ENCODE results near the gene PCBD2.
"Not testable (repeated sequence)": the region's sequence is repeated elsewhere in the genome, so short reads cannot be mapped to it uniquely, and the experiment has no call there.

PCBD2 gene

DNA sequence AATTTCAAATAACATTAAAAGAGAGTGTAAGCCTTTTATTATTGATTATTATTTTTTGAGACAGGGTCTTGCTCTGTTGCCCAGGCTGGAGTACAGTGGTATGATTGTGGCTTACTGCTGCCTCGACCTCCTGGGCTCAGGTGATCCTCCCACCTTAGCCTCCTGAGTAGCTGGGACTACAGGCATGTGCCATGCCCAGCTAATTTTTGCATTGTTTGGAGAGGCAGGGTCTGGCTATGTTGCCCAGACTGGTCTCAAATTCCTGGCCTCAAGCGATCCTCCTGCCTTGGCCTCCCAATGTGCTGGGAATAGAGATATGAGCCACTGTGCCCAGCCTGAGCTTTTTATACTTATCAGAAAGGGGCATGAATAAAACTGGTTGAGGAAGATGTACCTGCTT, 5.8 kb downstream of the PCBD2 start:
- DNase-seq: not testable (repeated sequence)

- no peak for DNase-seq
Measured at GRCh38 chr5:134911285-134912206, 6.6 kb downstream of the PCBD2 start.

- no peak for DNase-seq
Measured at GRCh38 chr5:134913254-134913653, 8.3 kb downstream of the PCBD2 start.

DNA sequence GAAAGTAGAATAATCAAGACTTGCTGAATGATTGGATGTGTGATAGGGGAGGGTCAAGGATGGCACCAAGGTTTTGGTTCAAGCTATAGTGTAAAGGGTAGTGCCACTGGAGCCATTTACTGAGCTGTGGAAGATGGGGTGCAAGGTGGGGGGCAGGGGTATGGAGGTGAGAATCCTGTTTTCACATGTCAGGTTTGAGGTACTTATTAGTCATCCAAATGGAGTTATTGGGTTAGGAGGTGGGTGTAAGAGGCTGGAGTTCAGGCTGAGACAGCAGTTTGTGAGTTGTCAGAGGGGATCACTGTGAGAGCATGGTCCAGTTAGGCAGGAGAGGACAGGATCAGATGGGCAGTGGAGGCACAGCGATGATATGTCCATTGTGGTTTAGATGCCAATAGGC, 8.9 kb downstream of the PCBD2 start:
- DNase-seq: no peak

- DNase-seq: no peak
Measured at GRCh38 chr5:134917070-134917815, 12.3 kb downstream of the PCBD2 start.

DNA sequence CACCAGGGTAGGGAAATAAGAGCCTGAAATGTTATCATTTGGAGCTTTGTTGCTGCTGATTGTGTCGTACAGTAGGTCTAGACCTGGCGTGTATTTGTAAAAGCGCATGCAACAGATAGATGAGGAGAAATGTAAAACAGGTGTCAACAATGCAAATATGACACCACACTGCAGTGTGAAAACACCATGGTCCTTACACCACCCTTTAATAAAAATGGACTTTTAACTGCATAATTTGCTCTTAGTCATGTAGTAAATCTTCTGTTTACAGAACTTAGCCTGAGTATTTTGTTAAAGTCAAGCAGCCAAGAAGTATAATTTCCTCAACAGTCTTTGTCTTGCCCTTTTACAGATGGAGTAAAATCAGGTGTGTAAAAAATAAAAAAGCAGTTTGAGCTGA, 13.9 kb downstream of the PCBD2 start:
- no peak for DNase-seq

- DNase-seq: no peak
Measured at GRCh38 chr5:134920848-134921575, 16.1 kb downstream of the PCBD2 start.

- no peak for DNase-seq
Measured at GRCh38 chr5:134932508-134932907, 27.6 kb downstream of the PCBD2 start.

DNA sequence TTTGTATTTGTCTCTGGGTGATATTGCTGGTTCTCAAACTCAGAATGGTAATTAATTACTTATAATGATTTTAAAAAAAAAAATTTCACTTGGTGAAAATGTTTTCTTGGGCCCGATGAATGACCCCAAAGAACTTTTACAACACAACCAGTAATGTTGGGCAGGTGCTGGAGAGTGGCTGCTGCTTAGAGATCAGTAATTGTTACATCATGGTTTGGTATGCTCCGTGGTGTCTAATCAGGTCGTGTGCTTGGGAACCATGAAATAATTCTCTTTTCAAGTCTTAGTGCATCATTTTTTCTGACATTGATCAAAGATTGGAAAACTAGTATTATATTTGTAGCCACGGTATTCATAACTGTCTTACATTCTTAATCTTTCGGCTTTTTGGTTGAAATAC, 29.3 kb downstream of the PCBD2 start:
- DNase-seq: no peak

GRCh38 chr5:134935711-134936602, 31.0 kb downstream of the PCBD2 start:
- DNase-seq: no peak

GRCh38 chr5:134937526-134937925, 32.6 kb downstream of the PCBD2 start:
- no peak for DNase-seq

DNA sequence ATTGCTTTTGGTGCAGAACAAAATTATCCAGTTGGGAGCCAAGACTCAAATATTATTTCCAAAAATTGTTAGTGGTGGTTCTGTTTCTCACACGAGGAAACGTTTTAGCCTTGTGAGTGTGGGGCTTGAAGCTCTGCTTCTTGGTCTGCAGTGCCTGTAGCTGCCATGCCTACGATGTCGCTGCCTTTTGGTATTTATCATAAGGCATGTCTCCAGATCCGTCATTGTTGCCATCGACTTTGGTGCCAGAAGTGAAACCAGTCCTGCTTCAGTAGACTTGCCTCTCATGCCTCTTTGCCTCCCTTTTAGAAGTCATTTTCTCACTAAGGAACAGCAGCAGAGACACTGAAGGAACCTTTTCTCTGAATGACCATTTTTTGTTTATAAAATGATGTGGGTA, 33.1 kb downstream of the PCBD2 start:
- no peak for DNase-seq

GRCh38 chr5:134939500-134939899, 34.6 kb downstream of the PCBD2 start:
- DNase-seq: no peak

DNA sequence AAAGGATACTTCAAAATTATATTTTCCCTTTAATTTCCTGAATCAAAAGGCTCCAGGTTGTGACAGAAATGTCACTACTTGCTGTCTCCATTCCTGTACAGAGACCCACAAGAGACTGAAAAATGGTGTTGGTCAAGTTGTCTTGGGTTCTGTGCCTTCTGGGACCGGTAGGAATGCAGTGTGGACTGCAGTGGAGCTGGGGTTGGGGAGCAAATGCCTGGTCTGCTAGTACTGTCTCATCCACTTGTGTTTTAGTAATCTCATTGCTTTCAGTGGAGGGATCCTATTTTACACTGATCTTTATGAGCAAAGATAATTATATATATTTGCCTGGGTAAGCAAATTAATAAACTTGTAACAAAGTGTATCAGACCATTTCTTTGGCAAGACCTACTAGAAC, 38.6 kb downstream of the PCBD2 start:
- no peak for DNase-seq

GRCh38 chr5:134944630-134945029, 39.7 kb downstream of the PCBD2 start:
- DNase-seq: no peak

- no peak for DNase-seq
Measured at GRCh38 chr5:134945041-134945440, 40.1 kb downstream of the PCBD2 start.

DNA sequence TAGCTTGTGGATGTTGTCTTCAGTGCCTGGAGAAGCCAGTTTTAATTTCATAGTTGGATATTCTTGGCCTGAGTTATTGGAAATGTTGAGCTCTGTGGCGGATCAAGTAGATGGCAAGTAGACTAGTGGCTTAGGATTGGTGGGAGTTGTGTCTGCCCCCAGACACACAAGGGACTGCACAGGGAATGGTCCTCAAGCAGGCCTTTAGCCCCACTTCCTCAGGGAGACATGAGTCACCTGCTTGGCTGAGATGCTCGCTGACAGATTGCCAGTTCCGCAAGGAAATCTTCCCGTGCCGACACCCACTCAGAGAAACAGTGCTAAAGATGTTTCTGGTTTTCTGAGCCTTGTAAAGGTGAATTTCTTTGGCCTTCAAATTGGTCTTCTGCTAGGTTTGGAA, 44.0 kb downstream of the PCBD2 start:
- DNase-seq: no peak

DNA sequence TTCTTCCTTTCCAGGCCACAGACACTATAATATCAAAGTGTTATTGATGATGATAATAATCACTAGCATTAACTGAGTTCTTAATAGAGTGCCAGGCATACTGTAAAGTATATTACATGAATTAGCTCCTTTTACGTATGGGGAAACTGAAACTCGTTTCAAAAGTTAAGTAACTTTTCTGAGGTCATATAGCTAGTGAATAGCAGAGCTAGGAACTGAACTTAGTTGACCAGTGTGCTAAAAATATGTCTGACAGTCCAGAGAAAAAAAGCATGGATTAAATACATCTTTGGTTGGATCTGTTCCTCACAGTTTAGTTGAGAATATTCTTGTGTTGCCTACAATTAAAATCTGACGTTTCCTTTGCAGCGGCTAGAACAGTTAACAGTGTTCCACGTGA, 44.4 kb downstream of the PCBD2 start:
- DNase-seq: no peak

- no peak for DNase-seq
Measured at GRCh38 chr5:134957920-134958608, 53.1 kb downstream of the PCBD2 start.

DNA sequence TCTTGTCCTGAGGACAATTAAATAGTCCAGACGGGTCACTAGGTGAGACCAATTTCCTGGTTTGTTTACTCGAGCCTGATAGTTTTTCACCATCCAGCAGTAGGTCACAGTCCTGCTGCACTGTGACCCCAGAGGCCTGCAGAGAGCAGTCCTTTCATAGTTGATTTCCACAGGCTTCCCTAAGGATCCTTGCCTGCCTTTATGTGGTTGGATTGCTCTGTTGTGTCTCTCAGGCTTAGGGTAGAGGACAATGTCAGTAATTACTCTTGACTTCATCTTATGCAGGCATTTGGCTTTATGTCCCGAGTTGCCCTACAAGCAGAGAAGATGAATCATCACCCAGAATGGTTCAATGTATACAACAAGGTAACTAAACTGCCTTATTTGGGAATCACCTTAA, 53.8 kb downstream of the PCBD2 start:
- DNase-seq: no peak

- no peak for DNase-seq
Measured at GRCh38 chr5:134963098-134963497, 58.2 kb downstream of the PCBD2 start.
